Mononuclear cell (primary cell): ENCODE results near the gene CRB1. TPM values are rescaled to one million over a fixed set of nuclear protein-coding genes. Genes with fewer than 3 reads are reported as not detected.

Experiments used
- H3K27me3 ChIP-seq: 2 replicates; pipeline ENCODE4 v1.6.0; 2011; ENCODE audit warnings: low read length, control low read depth; ENCODE audit not compliant: insufficient read depth
- H3K4me1 ChIP-seq: 2 replicates; pipeline ENCODE4 v1.5.1; 2011; ENCODE audit warnings: mild to moderate bottlenecking, low read length, control low read depth; ENCODE audit not compliant: insufficient read depth
- H3K4me3 ChIP-seq: 2 replicates; pipeline ENCODE4 v1.5.1; 2011; ENCODE audit warnings: mild to moderate bottlenecking, low read length, moderate library complexity
- H3K9me3 ChIP-seq: 2 replicates; pipeline ENCODE4 v1.5.1; 2011; ENCODE audit warnings: low read depth, mild to moderate bottlenecking, control low read depth, low read length
- total RNA-seq: library from RNA; depleted of rRNA; stranded (reverse); fragments of >200 nt; gene quantifications from one replicate; pipeline ENCODE4 v1.2.3, GENCODE V29; 2012

The CRB1 gene
- total RNA-seq, 1 donor: under 0.01 TPM

DNA sequence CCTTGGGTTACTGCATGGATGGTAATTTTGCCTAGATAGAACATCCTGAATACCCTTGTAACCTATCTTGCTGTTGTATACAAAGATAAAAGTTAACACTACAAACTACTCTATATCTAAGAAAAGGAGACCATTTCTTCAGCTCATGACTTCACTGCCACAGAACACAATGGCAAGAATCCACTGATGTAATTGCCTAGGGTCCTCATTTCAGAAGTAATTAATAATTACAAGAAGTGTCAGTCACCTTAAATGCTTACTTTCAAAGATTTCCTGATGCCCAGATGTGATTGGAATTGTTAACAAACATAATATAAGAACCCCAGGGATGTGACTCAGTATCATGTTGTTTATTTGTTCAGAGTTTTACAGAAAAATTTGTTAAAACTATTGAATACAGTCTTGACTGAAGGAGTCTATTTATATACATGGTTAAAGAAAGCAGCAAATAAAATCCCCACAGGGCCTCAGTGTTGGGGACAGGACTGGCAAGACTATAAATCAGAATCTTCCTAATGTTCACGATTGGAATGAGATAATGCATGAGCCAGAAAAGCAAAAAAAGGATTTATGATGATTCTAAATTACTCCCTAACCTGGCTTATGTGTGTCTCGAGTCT lies 83.9 kb downstream of the CRB1 start:
- Histone ChIP-seq H3K27me3 (no peaks in the 10 kb centered on the region), H3K4me1 (no peaks in the 10 kb centered on the region), H3K4me3 (no peak overlapping the region), H3K9me3 (no peaks in the 10 kb centered on the region)

GRCh38 chr1:197355248-197355995 lies 87.4 kb downstream of the CRB1 start:
- Histone ChIP-seq H3K27me3 (no peaks in the 10 kb centered on the region), H3K9me3 (no peaks in the 10 kb centered on the region), H3K4me1 (no peaks in the 10 kb centered on the region), H3K4me3 (no peak overlapping the region)

- Histone ChIP-seq H3K4me3 (no peak overlapping the region), H3K9me3 (no peaks in the 10 kb centered on the region), H3K4me1 (no peaks in the 10 kb centered on the region), H3K27me3 (no peaks in the 10 kb centered on the region)
Observed at GRCh38 chr1:197356723-197357533, 88.9 kb downstream of the CRB1 start.

- no peaks in the 10 kb centered on the region for H3K27me3 ChIP-seq
- H3K9me3 ChIP-seq: no peaks in the 10 kb centered on the region
- H3K4me1 ChIP-seq: no peaks in the 10 kb centered on the region
- H3K4me3 ChIP-seq: no peak overlapping the region
Observed at GRCh38 chr1:197358959-197359358, 90.9 kb downstream of the CRB1 start.

- H3K27me3 ChIP-seq: no peaks in the 10 kb centered on the region
- H3K4me1 ChIP-seq: no peaks in the 10 kb centered on the region
- no peaks in the 10 kb centered on the region for H3K9me3 ChIP-seq
- no peak overlapping the region for H3K4me3 ChIP-seq
Observed at GRCh38 chr1:197360068-197360467, 92.0 kb downstream of the CRB1 start.

- H3K27me3 ChIP-seq: no peaks in the 10 kb centered on the region
- no peaks in the 10 kb centered on the region for H3K9me3 ChIP-seq
- H3K4me1 ChIP-seq: no peaks in the 10 kb centered on the region
- H3K4me3 ChIP-seq: no peak overlapping the region
Observed at GRCh38 chr1:197362871-197363270, 94.8 kb downstream of the CRB1 start.

DNA sequence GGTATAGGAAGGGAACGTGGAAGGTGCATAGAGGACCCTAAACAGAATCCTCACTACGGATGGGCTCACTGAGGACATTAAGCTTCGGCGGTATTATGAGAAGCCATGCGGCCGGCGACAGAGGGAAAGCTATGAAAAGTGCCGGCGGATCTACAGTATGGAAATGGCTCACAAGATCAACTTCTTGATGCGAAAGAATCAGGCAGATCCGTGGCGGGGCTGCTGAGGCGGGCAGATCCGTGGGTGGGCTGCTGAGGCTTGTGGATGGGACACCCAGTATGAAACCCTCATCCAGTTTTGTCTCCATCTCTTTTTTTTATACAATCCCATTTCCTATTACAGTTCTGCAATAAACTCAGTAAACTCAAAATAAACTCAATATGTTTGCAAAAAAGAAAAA lies 95.8 kb downstream of the CRB1 start:
- Histone ChIP-seq H3K9me3 (no peaks in the 10 kb centered on the region), H3K27me3 (no peaks in the 10 kb centered on the region), H3K4me3 (no peak overlapping the region), H3K4me1 (no peaks in the 10 kb centered on the region)

DNA sequence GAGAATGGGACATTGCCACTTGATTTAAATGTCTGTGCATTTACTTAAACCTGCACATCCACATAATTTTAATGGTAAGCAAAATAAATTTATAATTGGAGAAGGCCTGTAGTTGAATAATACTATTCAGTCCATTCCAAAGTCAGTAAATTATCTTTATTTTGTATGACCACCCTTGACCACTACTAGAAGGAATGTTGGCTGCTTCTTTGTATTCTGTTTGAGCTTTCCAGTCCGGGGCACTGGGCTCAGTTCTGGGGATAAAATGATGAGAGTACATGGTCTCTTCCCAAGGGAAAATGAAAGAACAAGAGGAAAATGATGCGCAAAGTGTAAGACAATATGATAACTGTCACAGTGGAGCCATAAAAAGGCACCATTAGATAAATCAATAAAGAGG lies 98.9 kb downstream of the CRB1 start:
- H3K4me3 ChIP-seq: no peak overlapping the region
- H3K9me3 ChIP-seq: no peaks in the 10 kb centered on the region
- H3K4me1 ChIP-seq: no peaks in the 10 kb centered on the region
- H3K27me3 ChIP-seq: no peaks in the 10 kb centered on the region

DNA sequence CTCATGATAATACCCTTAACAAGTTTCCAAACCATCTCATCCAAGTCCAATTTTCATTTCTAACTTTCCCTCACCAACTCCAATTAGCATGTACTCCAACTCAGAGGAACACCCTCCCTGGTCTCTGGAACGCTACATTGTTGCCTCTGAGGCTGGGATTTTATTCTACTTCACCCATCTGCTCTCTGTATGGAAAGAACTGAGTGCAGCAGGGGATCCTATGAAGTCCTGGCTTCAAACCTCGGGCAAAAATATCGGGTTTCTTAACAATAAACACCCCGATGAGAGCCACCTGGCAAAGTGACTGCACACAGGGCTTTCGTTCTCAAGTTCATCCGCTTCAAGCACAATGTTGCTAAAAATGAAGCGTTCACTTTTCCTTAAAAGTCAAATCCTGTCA lies 99.6 kb downstream of the CRB1 start:
- no peaks in the 10 kb centered on the region for H3K9me3 ChIP-seq
- H3K4me1 ChIP-seq: no peaks in the 10 kb centered on the region
- H3K27me3 ChIP-seq: no peaks in the 10 kb centered on the region
- H3K4me3 ChIP-seq: no peak overlapping the region

- H3K9me3 ChIP-seq: no peaks in the 10 kb centered on the region
- H3K27me3 ChIP-seq: no peaks in the 10 kb centered on the region
- H3K4me3 ChIP-seq: no peak overlapping the region
Observed at GRCh38 chr1:197374428-197374827, 106.4 kb downstream of the CRB1 start.

DNA sequence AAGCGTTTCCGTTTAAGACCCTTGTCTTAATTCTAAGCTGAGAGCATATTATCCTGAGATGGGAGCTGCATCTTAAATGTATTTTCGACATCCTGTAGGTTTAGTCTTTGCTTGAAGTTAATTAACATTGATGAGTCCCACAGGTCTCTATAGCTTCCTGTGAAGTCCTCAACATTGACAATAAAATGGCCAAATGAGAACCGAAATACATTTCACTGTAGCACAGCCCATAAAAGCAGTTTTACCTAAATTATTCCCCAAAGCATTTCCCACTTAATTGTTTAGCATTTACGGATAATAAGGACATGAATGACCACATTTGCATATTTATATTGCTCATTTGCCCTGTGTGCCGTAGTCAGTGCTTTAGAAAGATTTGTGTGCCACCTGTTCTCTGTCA lies 116.4 kb downstream of the CRB1 start:
- Histone ChIP-seq H3K9me3 (no peaks in the 10 kb centered on the region), H3K4me1 (no peaks in the 10 kb centered on the region), H3K27me3 (no peaks in the 10 kb centered on the region), H3K4me3 (no peak overlapping the region)

More at GRCh38 chr1:197374428-197374827, 106.4 kb downstream of the CRB1 start:
- no peaks in the 10 kb centered on the region for H3K4me1 ChIP-seq

GRCh38 chr1:197388801-197389200 lies 120.7 kb downstream of the CRB1 start:
- Histone ChIP-seq H3K4me3 (no peak overlapping the region), H3K9me3 (no peaks in the 10 kb centered on the region), H3K27me3 (no peaks in the 10 kb centered on the region), H3K4me1 (peaks cover 3% of the 10 kb centered on the region)

GRCh38 chr1:197390856-197391255 lies 122.8 kb downstream of the CRB1 start:
- Histone ChIP-seq H3K4me1 (peaks cover 3% of the 10 kb centered on the region), H3K9me3 (no peaks in the 10 kb centered on the region), H3K27me3 (no peaks in the 10 kb centered on the region), H3K4me3 (no peak overlapping the region)

GRCh38 chr1:197391303-197392226 lies 123.5 kb downstream of the CRB1 start:
- Histone ChIP-seq H3K9me3 (no peaks in the 10 kb centered on the region), H3K4me1 (peaks cover 3% of the 10 kb centered on the region), H3K4me3 (no peak overlapping the region), H3K27me3 (no peaks in the 10 kb centered on the region)
